Naive B cell (primary cell): ENCODE data around the gene UXT. TPM values are rescaled to one million over a fixed set of nuclear protein-coding genes. Genes with fewer than 3 reads are reported as not detected.

Source experiments
- ATAC-seq, 2 donors: fragments of 150-1000 bp; cut with Tn5 transposase; 2 replicates each; pipeline ENCODE4 v1.10.0; 2021; ENCODE audit warnings: low read depth in 2 of 2, mild to moderate bottlenecking in 2 of 2, moderate library complexity in 2 of 2
- DNase-seq: peaks from one replicate; pipeline ENCODE4 v3.0.0; 2022
- H3K27ac Mint-ChIP-seq, 6 donors: one replicate each; pipeline ENCODE4 v1.8.0; 2020 to 2022; ENCODE audit warnings: mild to moderate bottlenecking in 6 of 6, mixed read lengths in 6 of 6, moderate library complexity in 5 of 6, inconsistent platforms in 2 of 6
- H3K27me3 Mint-ChIP-seq, 3 donors: one replicate each; pipeline ENCODE4 v1.8.0; 2021 to 2022; ENCODE audit warnings: mixed read lengths in 3 of 3, mild to moderate bottlenecking in 1 of 3
- H3K36me3 Mint-ChIP-seq, 2 donors: one replicate each; pipeline ENCODE4 v1.8.0; 2020 to 2022; ENCODE audit warnings: mixed read lengths in 2 of 2, inconsistent platforms in 1 of 2, mild to moderate bottlenecking in 1 of 2
- H3K4me1 Mint-ChIP-seq, 3 donors: one replicate each; pipeline ENCODE4 v1.8.0; 2020 to 2022; ENCODE audit warnings: mixed read lengths in 3 of 3, inconsistent platforms in 1 of 3, mild to moderate bottlenecking in 1 of 3, moderate library complexity in 1 of 3
- H3K4me3 Mint-ChIP-seq, 8 donors: one replicate each; pipeline ENCODE4 v1.8.0; 2020 to 2022; ENCODE audit warnings: mild to moderate bottlenecking in 8 of 8, mixed read lengths in 8 of 8, moderate library complexity in 8 of 8, inconsistent platforms in 2 of 8
- H3K9me3 Mint-ChIP-seq, 7 donors: one replicate each; pipeline ENCODE4 v1.8.0; 2020 to 2022; ENCODE audit warnings: mixed read lengths in 7 of 7, mild to moderate bottlenecking in 5 of 7, inconsistent platforms in 2 of 7, moderate library complexity in 1 of 7
- polyA plus RNA-seq, 6 donors: library from polyadenylated mRNA; unstranded; fragments of 300-500 nt; fragmentation: Illumina TruSeq; gene quantifications; one replicate each; pipeline ENCODE4 v1.2.3, GENCODE V29; 2021; ENCODE audit warnings: low read depth in 6 of 6

The UXT gene
- polyA plus RNA-seq, 6 donors from 2014 or later: 281 to 349 (median 329) TPM

- H3K27ac Mint-ChIP-seq: peak overlapping the region in 1 of 6 donors; percentile 52
- no peaks in the 10 kb centered on the region for H3K27me3 Mint-ChIP-seq
- H3K9me3 Mint-ChIP-seq: peaks cover 0 to 7% (median 0%) of the 10 kb centered on the region in 7 donors
- DNase-seq (no peak), ATAC-seq (no peak)
- peaks cover 8 to 22% of the 10 kb centered on the region in 2 donors for H3K36me3 Mint-ChIP-seq
- H3K4me1 Mint-ChIP-seq: peaks cover 9 to 23% (median 15%) of the 10 kb centered on the region in 3 donors
- H3K4me3 Mint-ChIP-seq: peak overlapping the region in 1 of 8 donors; percentile 21
Observed at GRCh38 chrX:47643926-47644325, 15.1 kb downstream of the UXT start.

DNA sequence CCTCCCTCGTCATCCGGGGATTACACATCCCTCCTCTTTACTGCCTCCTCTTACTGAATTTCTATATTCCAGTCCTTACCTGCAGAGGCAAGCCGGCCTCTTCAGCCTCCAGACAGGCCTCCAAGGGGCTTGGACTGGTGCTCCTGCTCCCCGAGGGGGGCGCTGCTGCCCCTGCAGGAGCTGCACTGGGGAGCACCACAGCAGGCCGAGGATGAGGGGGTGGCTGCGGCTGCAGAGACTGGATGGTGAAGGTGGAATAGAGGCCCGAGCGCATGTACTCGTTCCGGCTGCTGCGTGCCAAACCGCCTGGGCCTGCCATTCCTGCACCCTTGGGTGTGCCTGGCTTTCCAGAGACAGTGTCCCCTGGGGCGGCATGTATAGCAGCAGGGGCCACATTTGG is 20.2 kb downstream of the UXT start:
- DNase-seq: no peak
- no peak for ATAC-seq
- Mint-ChIP-seq H3K36me3 (peaks cover 8 to 24% of the 10 kb centered on the region in 2 donors), H3K4me3 (peak overlapping the region in 5 of 8 donors; percentile 51 to 80 (median 60)), H3K27ac (peak overlapping the region in 1 of 6 donors; percentile 45), H3K4me1 (peaks cover 9 to 16% (median 15%) of the 10 kb centered on the region in 3 donors), H3K27me3 (no peaks in the 10 kb centered on the region), H3K9me3 (peaks cover 0 to 7% (median 2%) of the 10 kb centered on the region in 7 donors)

DNA sequence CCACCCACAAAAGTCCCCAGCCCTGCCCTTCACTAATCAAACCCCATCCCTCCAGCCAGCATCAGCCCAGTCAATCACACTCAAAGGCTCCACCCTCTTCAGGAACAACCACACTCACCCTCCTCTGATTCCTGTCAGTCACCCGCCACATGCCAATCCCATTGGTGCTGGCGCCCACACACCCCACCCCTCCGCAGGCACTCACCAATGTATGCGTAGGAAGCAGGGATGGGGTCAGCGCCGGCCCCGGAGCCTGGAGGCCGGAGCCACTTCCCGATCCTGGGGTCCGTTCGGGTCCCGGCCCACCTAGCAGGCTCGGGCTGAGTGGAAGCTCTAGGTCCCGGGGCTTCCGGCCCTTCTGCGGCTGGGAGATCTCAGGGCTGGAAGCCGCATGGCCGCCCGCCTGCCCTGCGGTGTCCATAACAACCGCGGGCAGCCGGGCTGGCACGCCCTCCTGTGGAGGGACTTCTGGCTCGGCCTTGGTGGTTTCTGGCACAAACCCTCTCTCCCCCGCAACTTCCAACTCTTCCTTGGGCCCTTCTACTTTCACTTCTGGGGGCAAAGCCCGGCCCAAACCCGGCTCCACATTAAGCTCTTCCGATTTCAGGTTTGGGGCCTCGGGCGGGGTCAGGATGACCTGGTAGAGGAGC is 21.3 kb downstream of the UXT start:
- ATAC-seq: peak; percentile 88 to 92
- peak overlapping the region; percentile 56 to 83 (median 76) for H3K4me3 Mint-ChIP-seq
- peak overlapping the region in 5 of 6 donors; percentile 2 to 91 (median 80) for H3K27ac Mint-ChIP-seq
- peaks cover 0 to 7% (median 2%) of the 10 kb centered on the region in 7 donors for H3K9me3 Mint-ChIP-seq
- peaks cover 8 to 24% of the 10 kb centered on the region in 2 donors for H3K36me3 Mint-ChIP-seq
- no peaks in the 10 kb centered on the region for H3K27me3 Mint-ChIP-seq
- DNase-seq: peak; percentile 39
- peaks cover 9 to 16% (median 15%) of the 10 kb centered on the region in 3 donors for H3K4me1 Mint-ChIP-seq

DNA sequence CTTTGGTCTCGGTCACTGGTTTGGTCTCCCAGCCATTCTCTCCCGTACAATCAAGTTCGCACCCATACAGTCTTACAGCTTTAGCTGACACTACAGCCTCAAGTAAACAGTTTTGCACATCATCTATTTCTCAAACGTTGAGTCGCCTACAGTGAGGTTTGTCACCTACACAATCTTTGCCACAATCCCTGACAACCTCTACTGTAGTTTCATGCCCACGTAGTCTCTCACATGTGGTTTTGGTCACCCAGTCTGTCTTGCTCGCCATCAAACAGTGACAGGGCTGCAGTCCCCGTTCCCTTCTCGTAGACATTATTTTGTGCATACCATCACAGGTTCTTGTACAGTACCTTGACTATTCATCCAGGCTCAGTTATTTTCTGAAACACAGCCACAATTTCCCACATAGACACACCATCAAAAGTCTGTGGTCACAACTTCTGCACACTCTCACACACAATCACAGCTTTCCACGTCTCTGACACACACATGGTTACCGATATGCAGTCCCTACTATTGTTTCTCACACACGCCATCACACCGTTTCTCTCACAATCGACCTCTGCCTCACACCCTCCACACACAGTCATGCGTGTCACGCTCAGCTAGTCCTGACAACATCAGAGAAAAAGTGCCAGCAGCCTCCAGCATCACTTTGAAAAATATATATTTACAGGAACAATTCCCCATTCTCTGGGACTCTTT is 24.0 kb downstream of the UXT start:
- no peak overlapping the region for H3K4me3 Mint-ChIP-seq
- no peak for DNase-seq
- H3K9me3 Mint-ChIP-seq: peaks cover 0 to 7% (median 2%) of the 10 kb centered on the region in 7 donors
- no peak overlapping the region for H3K27ac Mint-ChIP-seq
- H3K27me3 Mint-ChIP-seq: no peaks in the 10 kb centered on the region
- H3K36me3 Mint-ChIP-seq: peaks cover 6 to 12% of the 10 kb centered on the region in 2 donors
- H3K4me1 Mint-ChIP-seq: peaks cover 12 to 20% (median 18%) of the 10 kb centered on the region in 3 donors
- no peak for ATAC-seq

- Mint-ChIP-seq H3K9me3 (peaks cover 0 to 2% (median 0%) of the 10 kb centered on the region in 7 donors), H3K27ac (no peak overlapping the region), H3K4me3 (no peak overlapping the region), H3K36me3 (peaks cover 0 to 2% of the 10 kb centered on the region in 2 donors), H3K27me3 (no peaks in the 10 kb centered on the region), H3K4me1 (peaks cover 15 to 26% (median 21%) of the 10 kb centered on the region in 3 donors)
- ATAC-seq (no peak), DNase-seq (no peak)
Observed at GRCh38 chrX:47633689-47634590, 25.0 kb downstream of the UXT start.

DNA sequence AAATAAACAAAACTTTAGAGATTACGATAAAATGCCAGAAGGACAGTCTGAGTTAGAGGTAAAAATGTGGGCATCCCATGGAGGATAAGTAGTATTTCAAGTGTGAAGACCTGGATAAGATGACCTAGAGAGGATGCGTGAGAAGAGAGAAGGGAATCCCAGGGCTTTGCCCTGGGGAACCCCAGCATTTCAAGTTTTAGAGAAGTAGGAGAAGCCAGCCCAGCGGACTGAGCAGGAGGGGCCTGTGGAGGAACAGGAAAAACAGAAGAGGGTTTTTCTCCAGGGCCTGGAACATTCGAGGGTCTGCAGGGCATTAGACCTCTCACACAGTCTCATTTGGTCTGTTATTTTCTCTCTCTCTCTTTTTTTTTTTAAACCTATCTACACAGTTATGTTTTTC is 26.3 kb downstream of the UXT start:
- no peaks in the 10 kb centered on the region for H3K36me3 Mint-ChIP-seq
- ATAC-seq (no peak), DNase-seq (no peak)
- H3K4me1 Mint-ChIP-seq: peaks cover 11 to 22% (median 13%) of the 10 kb centered on the region in 3 donors
- no peak overlapping the region for H3K4me3 Mint-ChIP-seq
- H3K9me3 Mint-ChIP-seq: peaks cover 0 to 2% (median 0%) of the 10 kb centered on the region in 7 donors
- H3K27ac Mint-ChIP-seq: peak overlapping the region in 1 of 6 donors; percentile 63
- H3K27me3 Mint-ChIP-seq: peaks cover 0 to 5% (median 0%) of the 10 kb centered on the region in 3 donors

DNA sequence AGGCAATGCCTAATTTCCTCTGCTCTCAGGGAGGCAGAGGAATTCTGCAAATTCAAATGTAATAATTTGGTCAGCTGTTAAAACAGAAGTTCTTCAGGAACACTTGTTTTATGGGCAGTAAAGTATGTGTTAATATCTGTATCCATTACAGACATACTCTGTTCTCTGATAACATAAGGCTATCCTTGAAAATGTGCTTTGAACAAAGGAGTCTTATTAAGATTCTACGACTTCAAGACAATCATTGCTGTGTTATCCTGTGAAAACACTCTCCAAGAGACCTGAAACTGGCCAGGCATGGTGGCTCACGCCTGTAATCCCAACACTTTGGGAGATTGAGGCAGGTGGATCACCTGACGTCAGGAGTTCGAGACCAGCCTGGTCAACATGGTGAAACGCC is 27.3 kb downstream of the UXT start:
- ATAC-seq (no peak), DNase-seq (no peak)
- Mint-ChIP-seq H3K36me3 (no peaks in the 10 kb centered on the region), H3K27ac (no peak overlapping the region), H3K27me3 (peaks cover 0 to 6% (median 0%) of the 10 kb centered on the region in 3 donors), H3K9me3 (peaks cover 0 to 2% (median 0%) of the 10 kb centered on the region in 7 donors), H3K4me1 (peaks cover 6 to 18% (median 8%) of the 10 kb centered on the region in 3 donors), H3K4me3 (no peak overlapping the region)

DNA sequence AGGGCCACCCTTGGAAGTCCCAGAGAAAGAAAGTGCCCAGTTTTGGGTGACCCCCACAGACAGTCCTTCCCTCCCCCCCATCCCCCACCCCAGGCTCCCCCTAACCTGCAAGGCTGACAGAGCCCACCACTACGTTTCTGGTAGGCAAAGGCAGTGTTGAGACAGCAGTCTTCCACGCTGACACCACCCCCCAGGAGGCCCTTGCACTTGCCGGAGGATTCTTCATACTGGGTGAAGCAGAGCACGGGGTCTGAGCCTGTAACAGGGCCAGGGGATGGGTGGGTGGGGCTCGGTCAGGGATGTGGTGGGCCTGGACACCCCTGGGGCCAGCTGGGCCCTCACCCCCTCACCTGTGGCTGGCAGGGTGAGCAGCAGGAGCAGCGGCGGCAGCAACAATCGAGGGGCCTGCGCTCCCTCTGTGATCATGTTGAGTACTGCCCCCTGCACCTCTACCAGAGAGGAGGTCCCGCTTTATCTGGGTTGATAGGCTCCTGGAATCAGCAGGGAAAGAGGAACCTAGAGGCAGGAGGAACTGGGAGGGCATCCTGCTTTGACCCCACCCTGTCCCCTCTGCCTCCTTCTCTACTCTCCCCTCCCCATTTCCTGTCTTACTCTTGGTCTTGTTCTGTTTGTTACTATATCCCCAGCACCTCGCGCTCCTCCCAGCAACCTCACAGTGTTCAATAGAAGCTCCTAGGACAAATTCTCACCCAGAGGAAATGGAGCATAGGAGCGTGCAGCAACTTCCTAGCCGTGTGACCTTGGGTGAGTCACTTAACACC is 29.4 kb downstream of the UXT start, which contains the start of gene CFP:
Gene CFP (minus strand): TSS at position 512 of the 782 bp plus-strand sequence. CDS start 86 bp downstream, at position 426.
- Mint-ChIP-seq H3K27ac (peak within 1 kb of the TSS in 4 of 6 donors; percentile 7 to 78 (median 22)), H3K27me3 (peaks cover 6 to 14% (median 7%) of the 10 kb centered on the region in 3 donors), H3K4me1 (peaks cover 6 to 18% (median 6%) of the 10 kb centered on the region in 3 donors), H3K4me3 (peak within 1 kb of the TSS in 5 of 8 donors; percentile 35 to 69 (median 62)), H3K36me3 (no peaks in the 10 kb centered on the region), H3K9me3 (peaks cover 0 to 2% (median 0%) of the 10 kb centered on the region in 7 donors)
- ATAC-seq (no peak), DNase-seq (no peak)

GRCh38 chrX:47628982-47629381 is 30.0 kb downstream of the UXT start:
- peaks cover 7 to 16% (median 7%) of the 10 kb centered on the region in 3 donors for H3K27me3 Mint-ChIP-seq
- DNase-seq (no peak), ATAC-seq (peak; percentile 35 to 52)
- no peaks in the 10 kb centered on the region for H3K36me3 Mint-ChIP-seq
- H3K9me3 Mint-ChIP-seq: peaks cover 0 to 2% (median 0%) of the 10 kb centered on the region in 7 donors
- peaks cover 6 to 18% (median 10%) of the 10 kb centered on the region in 3 donors for H3K4me1 Mint-ChIP-seq
- no peak overlapping the region for H3K27ac Mint-ChIP-seq
- no peak overlapping the region for H3K4me3 Mint-ChIP-seq

GRCh38 chrX:47625365-47625764 is 33.6 kb downstream of the UXT start:
- peaks cover 18 to 38% (median 32%) of the 10 kb centered on the region in 3 donors for H3K27me3 Mint-ChIP-seq
- no peak for ATAC-seq

DNA sequence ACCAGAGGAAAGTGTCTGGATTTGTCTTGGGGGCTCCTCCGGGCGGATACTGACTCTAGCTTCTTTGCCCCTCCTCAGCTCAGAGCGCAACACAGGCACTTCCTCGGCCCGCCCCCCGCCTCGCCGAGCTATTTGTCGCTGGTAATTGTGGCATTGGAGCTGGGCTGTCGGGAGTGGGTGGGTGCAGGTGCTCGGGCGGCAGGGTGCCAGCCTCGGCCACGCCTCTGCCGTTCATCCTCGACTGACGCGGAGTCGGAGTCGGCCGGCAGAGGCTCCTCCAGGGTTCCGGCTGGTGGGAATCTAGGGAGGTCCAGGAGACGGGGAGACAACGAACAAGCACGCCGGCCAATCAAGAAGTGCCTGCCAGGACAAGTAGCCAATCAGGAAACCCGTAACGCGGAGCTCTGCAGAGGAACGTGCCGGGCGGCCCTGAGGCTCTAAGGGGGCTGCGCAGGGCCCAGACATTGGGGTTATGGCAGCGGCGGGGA is 35.4 kb downstream of the UXT start:
- Mint-ChIP-seq H3K4me3 (peak overlapping the region; percentile 9 to 90 (median 66)), H3K27ac (no peak overlapping the region), H3K27me3 (peaks cover 25 to 42% (median 41%) of the 10 kb centered on the region in 3 donors), H3K9me3 (peaks cover 0 to 9% (median 0%) of the 10 kb centered on the region in 7 donors), H3K4me1 (peaks cover 4 to 7% (median 5%) of the 10 kb centered on the region in 3 donors), H3K36me3 (peaks cover 0 to 4% of the 10 kb centered on the region in 2 donors)
- DNase-seq (peak; percentile 13), ATAC-seq (peak; percentile 15 to 29)

More at GRCh38 chrX:47625365-47625764, 33.6 kb downstream of the UXT start:
- H3K4me3 Mint-ChIP-seq: no peak overlapping the region
- H3K36me3 Mint-ChIP-seq: no peaks in the 10 kb centered on the region
- DNase-seq: no peak
- peaks cover 0 to 8% (median 0%) of the 10 kb centered on the region in 7 donors for H3K9me3 Mint-ChIP-seq
- no peak overlapping the region for H3K27ac Mint-ChIP-seq
- peaks cover 6 to 18% (median 13%) of the 10 kb centered on the region in 3 donors for H3K4me1 Mint-ChIP-seq

GRCh38 chrX:47621851-47622250 is 37.1 kb downstream of the UXT start:
- Mint-ChIP-seq H3K36me3 (peaks cover 0 to 5% of the 10 kb centered on the region in 2 donors), H3K27me3 (peaks cover 40 to 58% (median 52%) of the 10 kb centered on the region in 3 donors), H3K4me3 (no peak overlapping the region), H3K4me1 (peaks cover 0 to 7% (median 4%) of the 10 kb centered on the region in 3 donors), H3K27ac (no peak overlapping the region), H3K9me3 (peaks cover 0 to 11% (median 2%) of the 10 kb centered on the region in 7 donors)
- DNase-seq (no peak), ATAC-seq (no peak)
